Neuronal stem cell (in vitro differentiated cells): Measurements from ENCODE around the gene MCCC2.

Experiments used
- DNase-seq: peaks from one replicate; pipeline ENCODE4 v3.0.0-alpha.2; 2013; ENCODE audit warnings: low spot score
- H2AFZ ChIP-seq: one replicate; pipeline ENCODE4 v1.6.1; 2013; ENCODE audit warnings: mild to moderate bottlenecking, low read length, inconsistent platforms
- H2AK5ac ChIP-seq: 2 replicates; pipeline ENCODE4 v1.6.1; 2013; ENCODE audit warnings: low read depth, mild to moderate bottlenecking, inconsistent platforms, low read length, moderate library complexity, mixed read lengths
- H2BK120ac ChIP-seq: 2 replicates; pipeline ENCODE4 v1.6.1; 2013; ENCODE audit warnings: low read depth, mild to moderate bottlenecking, inconsistent platforms, low read length, moderate library complexity, mixed read lengths
- H2BK12ac ChIP-seq: one replicate; pipeline ENCODE4 v1.6.1; 2013; ENCODE audit warnings: low read length, inconsistent platforms
- H2BK15ac ChIP-seq: 2 replicates; pipeline ENCODE4 v1.6.1; 2013; ENCODE audit warnings: mild to moderate bottlenecking, low read length, inconsistent platforms, mixed read lengths
- H2BK5ac ChIP-seq: one replicate; pipeline ENCODE4 v1.6.1; 2013; ENCODE audit warnings: inconsistent platforms, mild to moderate bottlenecking, low read length, moderate library complexity
- H3K14ac ChIP-seq: one replicate; pipeline ENCODE4 v1.6.1; 2013; ENCODE audit warnings: low read length, inconsistent platforms
- H3K18ac ChIP-seq: 2 replicates; pipeline ENCODE4 v1.6.1; 2013; ENCODE audit warnings: low read length, inconsistent platforms
- H3K23ac ChIP-seq: 2 replicates; pipeline ENCODE4 v1.6.1; 2013; ENCODE audit warnings: low read depth, mild to moderate bottlenecking, mixed read lengths, low read length, inconsistent platforms; ENCODE audit not compliant: poor library complexity
- H3K27ac ChIP-seq: replicated peaks from 3 replicates; pipeline ENCODE4 v1.5.1; 2013; ENCODE audit warnings: low read length, inconsistent platforms
- H3K27me3 ChIP-seq, 3 experiments: 2 replicates each; pipeline ENCODE4 v1.6.1; 2013; ENCODE audit warnings: low read length in 3 of 3, mild to moderate bottlenecking in 2 of 3, inconsistent platforms in 1 of 3, low read depth in 1 of 3, mixed read lengths in 1 of 3, moderate library complexity in 1 of 3; ENCODE audit not compliant: control insufficient read depth in 3 of 3, insufficient read depth in 3 of 3
- H3K36me3 ChIP-seq, 2 donors: replicated peaks in 1 of 2; 2 replicates each; pipeline ENCODE4 v1.6.1; 2013; ENCODE audit warnings: low read length in 2 of 2; ENCODE audit not compliant: control insufficient read depth in 2 of 2, insufficient read depth in 2 of 2
- H3K4ac ChIP-seq: 2 replicates; pipeline ENCODE4 v1.6.1; 2013; ENCODE audit warnings: inconsistent platforms, mild to moderate bottlenecking, low read length, moderate library complexity
- H3K4me1 ChIP-seq, 2 donors: 1 replicate in 1 of 2; 2 replicates in 1 of 2; pipeline ENCODE4 v1.6.1; 2013; ENCODE audit warnings: low read length in 2 of 2, low read depth in 1 of 2; ENCODE audit not compliant: control insufficient read depth in 2 of 2, insufficient read depth in 1 of 2
- H3K4me2 ChIP-seq: one replicate; pipeline ENCODE4 v1.6.1; 2013; ENCODE audit warnings: mild to moderate bottlenecking, low read length, inconsistent platforms; ENCODE audit not compliant: insufficient read depth, poor library complexity, severe bottlenecking
- H3K4me3 ChIP-seq, 2 donors: 2 replicates each; pipeline ENCODE4 v1.5.1; 2013; ENCODE audit warnings: low read length in 2 of 2, mild to moderate bottlenecking in 2 of 2, inconsistent platforms in 1 of 2, moderate library complexity in 1 of 2
- H3K79me1 ChIP-seq: one replicate; pipeline ENCODE4 v1.6.1; 2013; ENCODE audit warnings: low read depth, mild to moderate bottlenecking, inconsistent platforms, low read length, moderate library complexity
- H3K9ac ChIP-seq: one replicate; pipeline ENCODE4 v1.6.1; 2013; ENCODE audit warnings: mild to moderate bottlenecking, low read depth, low read length, inconsistent platforms; ENCODE audit not compliant: poor library complexity
- H3K9me3 ChIP-seq, 2 donors: replicated peaks in 1 of 2; 2 replicates each; pipeline versions ENCODE3 to v1.6.1; 2013; ENCODE audit warnings: low read length in 2 of 2, mild to moderate bottlenecking in 2 of 2, inconsistent platforms in 1 of 2, low read depth in 1 of 2, mixed read lengths in 1 of 2, moderate library complexity in 1 of 2; ENCODE audit not compliant: control insufficient read depth in 2 of 2, insufficient read depth in 1 of 2
- H4K8ac ChIP-seq: one replicate; pipeline ENCODE4 v1.6.1; 2013; ENCODE audit warnings: low read depth, mild to moderate bottlenecking, inconsistent platforms, low read length, moderate library complexity
- H4K91ac ChIP-seq: one replicate; pipeline ENCODE4 v1.6.1; 2013; ENCODE audit warnings: low read length, low read depth, mild to moderate bottlenecking, inconsistent platforms; ENCODE audit not compliant: poor library complexity
- WGBS, 2 donors: extraction: QIAGEN DNeasy Blood & Tissue Kit; methylation state at CpG; one replicate each; pipeline ENCODE4 v1.1.7; 2013; ENCODE audit warnings: missing lambda C conversion rate in 2 of 2, mixed read lengths in 1 of 2; ENCODE audit not compliant: insufficient read length in 2 of 2, insufficient replicate concordance in 1 of 2; ENCODE audit errors: extremely low coverage in 2 of 2; 5-methylcytosine and 5-hydroxymethylcytosine counted together

The MCCC2 gene

GRCh38 chr5:71666321-71666720 is 79.2 kb downstream of the MCCC2 start:
- no peaks in the 10 kb centered on the region for H3K9me3 ChIP-seq
- no peak overlapping the region for H3K4me2 ChIP-seq
- no peak overlapping the region for H4K91ac ChIP-seq
- H4K8ac ChIP-seq: no peak overlapping the region
- no peak overlapping the region for H3K4ac ChIP-seq
- no peak overlapping the region for H2AK5ac ChIP-seq
- H2BK12ac ChIP-seq: no peak overlapping the region
- H3K36me3 ChIP-seq: no peaks in the 10 kb centered on the region
- no peak overlapping the region for H3K27ac ChIP-seq
- no CpG with 5 or more reads among the region's 2 CpGs for WGBS, 2 donors
- no peak overlapping the region for H2BK5ac ChIP-seq
- no peaks in the 10 kb centered on the region for H3K4me1 ChIP-seq
- no peak overlapping the region for H3K14ac ChIP-seq
- peaks cover 0 to 8% (median 0%) of the 10 kb centered on the region in 3 experiments for H3K27me3 ChIP-seq
- DNase-seq: no peak
- no peak overlapping the region for H2BK15ac ChIP-seq
- H3K18ac ChIP-seq: no peak overlapping the region
- no peak overlapping the region for H3K4me3 ChIP-seq
- no peak overlapping the region for H2BK120ac ChIP-seq
- H3K23ac ChIP-seq: no peak overlapping the region
- H3K79me1 ChIP-seq: no peaks in the 10 kb centered on the region
- peak overlapping the region; percentile 15 for H2AFZ ChIP-seq
- H3K9ac ChIP-seq: no peak overlapping the region

DNA sequence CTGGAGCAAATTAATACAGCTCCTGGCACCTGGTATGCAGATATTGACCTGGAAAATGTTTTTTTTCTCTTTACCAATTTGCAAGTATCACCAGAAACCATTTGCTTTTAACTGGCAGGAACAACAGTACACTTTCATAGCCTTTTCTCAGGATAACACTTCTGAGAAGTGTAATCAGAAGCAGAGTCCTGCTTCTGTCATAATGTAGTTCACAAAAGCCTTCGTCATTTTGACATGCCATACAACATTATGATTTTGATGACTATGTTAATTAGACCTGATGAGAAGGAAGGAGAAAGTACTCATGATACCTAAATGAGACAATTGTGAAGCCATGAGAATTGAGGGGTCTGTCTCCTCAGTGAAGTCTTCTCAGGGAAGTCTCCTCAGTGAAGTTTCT is 90.8 kb downstream of the MCCC2 start:
- no peak overlapping the region for H3K4me3 ChIP-seq
- H3K4me1 ChIP-seq: no peaks in the 10 kb centered on the region
- H3K79me1 ChIP-seq: no peaks in the 10 kb centered on the region
- H4K8ac ChIP-seq: no peak overlapping the region
- H2BK120ac ChIP-seq: no peak overlapping the region
- H3K27me3 ChIP-seq: peaks cover 0 to 13% (median 0%) of the 10 kb centered on the region in 3 experiments
- no CpG with 5 or more reads among the region's 1 CpG for WGBS, 2 donors
- no peaks in the 10 kb centered on the region for H3K9me3 ChIP-seq
- no peak overlapping the region for H3K4ac ChIP-seq
- no peak overlapping the region for H4K91ac ChIP-seq
- no peak overlapping the region for H3K14ac ChIP-seq
- H3K4me2 ChIP-seq: no peak overlapping the region
- no peaks in the 10 kb centered on the region for H3K36me3 ChIP-seq
- no peak overlapping the region for H2AK5ac ChIP-seq
- H3K18ac ChIP-seq: no peak overlapping the region
- H3K23ac ChIP-seq: no peak overlapping the region
- no peak overlapping the region for H2BK15ac ChIP-seq
- H2BK12ac ChIP-seq: no peak overlapping the region
- no peak for DNase-seq
- H2AFZ ChIP-seq: no peak overlapping the region
- H3K9ac ChIP-seq: no peak overlapping the region
- no peak overlapping the region for H3K27ac ChIP-seq
- H2BK5ac ChIP-seq: no peak overlapping the region

- no peak overlapping the region for H3K27ac ChIP-seq
- WGBS, 2 donors: no CpG with 5 or more reads among the region's 5 CpGs
Measured at GRCh38 chr5:71679714-71680113, 92.6 kb downstream of the MCCC2 start.

GRCh38 chr5:71680510-71680909 is 93.4 kb downstream of the MCCC2 start:
- Histone ChIP-seq H4K91ac (no peak overlapping the region), H3K4me1 (no peaks in the 10 kb centered on the region), H3K36me3 (no peaks in the 10 kb centered on the region), H2AK5ac (no peak overlapping the region), H3K9ac (no peak overlapping the region), H3K4me3 (no peak overlapping the region), H4K8ac (no peak overlapping the region), H3K27ac (no peak overlapping the region), H2AFZ (no peak overlapping the region), H3K4ac (no peak overlapping the region), H3K79me1 (no peaks in the 10 kb centered on the region), H3K18ac (no peak overlapping the region), H3K27me3 (peaks cover 0 to 16% (median 0%) of the 10 kb centered on the region in 3 experiments), H2BK5ac (no peak overlapping the region), H3K9me3 (no peaks in the 10 kb centered on the region), H3K23ac (no peak overlapping the region), H3K4me2 (no peak overlapping the region), H2BK120ac (no peak overlapping the region), H2BK12ac (no peak overlapping the region), H2BK15ac (no peak overlapping the region), H3K14ac (no peak overlapping the region)
- no peak for DNase-seq
- no CpG with 5 or more reads among the region's 2 CpGs for whole genome bisulfite sequencing, 2 donors

More at GRCh38 chr5:71679714-71680113, 92.6 kb downstream of the MCCC2 start:
- Histone ChIP-seq H3K27me3 (peaks cover 0 to 16% (median 0%) of the 10 kb centered on the region in 3 experiments), H3K23ac (no peak overlapping the region), H2BK12ac (no peak overlapping the region), H2BK120ac (no peak overlapping the region), H2AFZ (no peak overlapping the region), H3K4me1 (no peaks in the 10 kb centered on the region), H3K4me2 (no peak overlapping the region), H3K9me3 (no peaks in the 10 kb centered on the region), H3K36me3 (no peaks in the 10 kb centered on the region), H2BK15ac (no peak overlapping the region), H3K14ac (no peak overlapping the region), H2AK5ac (no peak overlapping the region), H3K4me3 (no peak overlapping the region), H2BK5ac (no peak overlapping the region), H3K79me1 (no peaks in the 10 kb centered on the region), H3K9ac (no peak overlapping the region), H3K4ac (no peak overlapping the region), H4K8ac (no peak overlapping the region), H4K91ac (no peak overlapping the region), H3K18ac (no peak overlapping the region)
- no peak for DNase-seq
